AG04450 (cell line): Measurements from ENCODE around the gene PATE1. TPM values are rescaled to one million over a fixed set of nuclear protein-coding genes. Genes with fewer than 3 reads are reported as not detected.

ENCODE experiments used
- CTCF ChIA-PET: fragments of 300-600, 350-600 bp; formaldehyde crosslinking; extraction: SDS; loops from one replicate; lab custom pipeline; 2022; ENCODE audit warnings: antibody characterized with exemption, inconsistent platforms; lab: Charles Lee
- POLR2A ChIA-PET: fragments of 350-600 bp; formaldehyde crosslinking; extraction: SDS; loops from one replicate; lab custom pipeline; 2021; ENCODE audit warnings: antibody characterized with exemption, inconsistent platforms; lab: Yijun Ruan, JAX
- DNase-seq: peaks from one replicate; pipeline ENCODE4 v3.0.0-alpha.2; 2011; ENCODE audit warnings: low read depth, low spot score
- H3K27ac ChIP-seq: one replicate; pipeline ENCODE4 v1.5.1; 2012; ENCODE audit warnings: low read depth, low read length, control low read depth
- H3K27me3 ChIP-seq: one replicate; pipeline ENCODE4 v1.6.0; 2012; ENCODE audit warnings: low read length; ENCODE audit not compliant: control insufficient read depth, insufficient read depth
- H3K4me3 ChIP-seq: 2 replicates; pipeline ENCODE4 v1.5.1; 2011; ENCODE audit warnings: mild to moderate bottlenecking, low read depth, low read length, control low read depth
- H3K9me3 ChIP-seq: 2 replicates; pipeline ENCODE4 v1.5.1; 2012; ENCODE audit warnings: low read length; ENCODE audit not compliant: control insufficient read depth, insufficient read depth
- CTCF ChIP-seq: IDR thresholded peaks from 2 replicates; pipeline ENCODE4 v1.5.1; 2011; ENCODE audit warnings: low read depth, low read length, control low read depth, inconsistent platforms
- polyA plus RNA-seq: library from polyadenylated mRNA; depleted of rRNA; stranded (reverse); fragments of >200 nt; gene quantifications from 2 replicates; pipeline ENCODE4 v1.2.3, GENCODE V29; 2011; rRNA removed

Gene PATE1
- polyA plus RNA-seq, 1 experiment = not detected

DNA sequence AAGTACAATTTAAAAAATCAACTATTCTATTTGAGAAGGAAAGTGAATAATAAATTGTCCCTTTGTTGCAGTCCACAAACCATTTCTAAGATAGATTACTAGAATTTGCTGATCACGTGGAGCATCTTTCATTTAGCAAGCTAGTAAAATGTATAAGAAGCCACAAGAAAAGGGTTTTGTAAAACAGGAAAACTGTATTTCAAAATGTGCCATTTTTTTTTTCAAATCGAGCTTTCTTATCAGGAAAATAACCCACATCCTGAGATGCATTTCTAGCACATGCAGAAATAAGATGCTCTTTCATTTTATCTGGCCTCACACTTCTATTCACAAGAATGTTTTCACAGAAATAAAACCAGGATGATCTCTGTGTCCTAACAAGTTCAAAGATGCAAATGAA lies 38.6 kb downstream of the PATE1 start:
- no peak overlapping the region for H3K27ac ChIP-seq
- TF ChIP-seq CTCF = no peak
- ChIA-PET CTCF (no interaction called here), POLR2A (no interaction called here)
- no peak for DNase-seq
- H3K4me3 ChIP-seq = no peak overlapping the region
- no peaks in the 10 kb centered on the region for H3K9me3 ChIP-seq
- no peaks in the 10 kb centered on the region for H3K27me3 ChIP-seq

DNA sequence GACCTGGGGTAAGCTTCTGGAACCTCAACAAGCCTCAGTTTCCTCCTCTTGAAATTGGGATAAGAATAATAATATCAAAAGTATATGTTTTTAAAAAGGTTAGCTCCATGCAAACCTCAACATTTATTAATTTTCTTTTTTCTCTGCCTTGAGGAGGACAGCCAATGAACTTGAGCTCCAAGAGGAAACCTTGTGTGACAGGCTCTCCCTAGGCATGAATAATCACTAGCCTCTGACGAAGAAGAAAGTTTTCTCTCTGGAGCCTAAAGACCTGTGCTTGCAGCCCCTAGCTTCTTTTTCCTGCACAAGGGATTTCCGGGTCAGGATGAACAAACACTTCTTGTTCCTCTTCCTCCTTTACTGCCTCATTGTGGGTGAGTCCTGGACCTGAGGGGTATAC lies 41.7 kb downstream of the PATE1 start, which contains the start of gene PATE3:
Gene PATE3 (plus strand): TSS at position 301 of the 400 bp plus-strand sequence. CDS start 25 bp downstream, at position 326.
- no peak within 1 kb of the TSS for H3K27ac ChIP-seq

DNA sequence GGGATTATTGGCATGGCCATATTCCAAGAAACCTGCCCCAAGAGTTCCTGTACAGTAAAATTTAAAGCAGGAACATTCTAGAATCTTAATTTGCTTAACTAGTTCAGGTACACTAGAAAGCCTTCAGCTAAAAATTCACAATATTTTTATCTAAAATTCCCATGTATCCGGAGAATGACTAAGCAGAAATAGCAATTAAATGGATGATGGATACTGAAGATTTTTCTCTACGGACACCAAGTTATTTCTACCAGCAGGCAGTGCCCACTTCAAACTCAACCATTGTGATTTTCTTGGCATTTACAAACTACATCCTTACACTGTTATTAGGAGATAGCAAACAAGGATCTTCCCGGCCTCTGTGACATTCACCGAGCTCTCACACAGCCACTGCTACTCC lies 44.7 kb downstream of the PATE1 start:
- ChIA-PET POLR2A (no interaction called here), CTCF (no interaction called here)
- Histone ChIP-seq H3K4me3 (no peak overlapping the region), H3K9me3 (no peaks in the 10 kb centered on the region), H3K27ac (no peak overlapping the region), H3K27me3 (no peaks in the 10 kb centered on the region)
- TF ChIP-seq CTCF = no peak
- DNase-seq = no peak

More for the DNA sequence above, 41.7 kb downstream of the PATE1 start, which contains the start of gene PATE3:
- no peak within 1 kb of the TSS for H3K4me3 ChIP-seq
- no peak for TF ChIP-seq CTCF
- CTCF ChIA-PET = no interaction called here
- POLR2A ChIA-PET = no interaction called here
- H3K27me3 ChIP-seq = no peaks in the 10 kb centered on the region
- no peaks in the 10 kb centered on the region for H3K9me3 ChIP-seq
- no peak for DNase-seq

GRCh38 chr11:125797641-125798040 lies 51.6 kb downstream of the PATE1 start:
- Histone ChIP-seq H3K9me3 (no peaks in the 10 kb centered on the region), H3K27ac (no peak overlapping the region), H3K27me3 (no peaks in the 10 kb centered on the region), H3K4me3 (no peak overlapping the region)
- POLR2A ChIA-PET = no interaction called here
- CTCF ChIA-PET = no interaction called here
- no peak for DNase-seq
- TF ChIP-seq CTCF = no peak

Other genes starting within 250 kb of the PATE1 start
- 129 and 150 TPM in 2 replicates for gene EI24, start 176.8 kb upstream of the PATE1 start, polyA plus RNA-seq
- 382 and 401 TPM in 2 replicates for gene STT3A, start 153.4 kb upstream of the PATE1 start, polyA plus RNA-seq
- gene CHEK1, start 121.1 kb upstream of the PATE1 start, polyA plus RNA-seq = 20.8 and 33.2 TPM in 2 replicates
- gene ACRV1, start 65.4 kb upstream of the PATE1 start, polyA plus RNA-seq = not detected in 2 replicates
- not detected in 2 replicates for gene PATE2, start 32.5 kb downstream of the PATE1 start, polyA plus RNA-seq
- not detected in 2 replicates for gene PATE3, start 41.8 kb downstream of the PATE1 start, polyA plus RNA-seq
- not detected in 2 replicates for gene PATE4, start 87.0 kb downstream of the PATE1 start, polyA plus RNA-seq
- 5.0 and 7.0 TPM in 2 replicates for gene HYLS1, start 141.4 kb downstream of the PATE1 start, polyA plus RNA-seq
- 9.5 and 13.2 TPM in 2 replicates for gene PUS3, start 156.9 kb downstream of the PATE1 start, polyA plus RNA-seq
- not detected in 2 replicates for gene DDX25, start 158.2 kb downstream of the PATE1 start, polyA plus RNA-seq
- gene VSIG10L2, start 199.8 kb downstream of the PATE1 start, polyA plus RNA-seq = not detected in 2 replicates